GM04504 (cell line): ENCODE data around the gene SBNO1.
"Not testable (repeated sequence)": the region's sequence is repeated elsewhere in the genome, so short reads cannot be mapped to it uniquely, and the experiment has no call there.

ENCODE experiments used
- DNase-seq: peaks from one replicate; pipeline ENCODE4 v3.0.0-alpha.2; 2012; ENCODE audit warnings: low read depth

SBNO1 gene

GRCh38 chr12:123388951-123389559, 24.4 kb upstream of the SBNO1 start:
- DNase-seq = no peak

- DNase-seq = no peak
Observed at GRCh38 chr12:123388177-123388950, 23.7 kb upstream of the SBNO1 start.

- no peak for DNase-seq
Observed at GRCh38 chr12:123387508-123388176, 23.0 kb upstream of the SBNO1 start.

GRCh38 chr12:123385536-123385935, 20.9 kb upstream of the SBNO1 start:
- not testable (repeated sequence) for DNase-seq

GRCh38 chr12:123384994-123385376, 20.3 kb upstream of the SBNO1 start:
- DNase-seq = no peak

- no peak for DNase-seq
Observed at GRCh38 chr12:123384318-123384993, 19.8 kb upstream of the SBNO1 start.

GRCh38 chr12:123382684-123383083, 18.0 kb upstream of the SBNO1 start:
- DNase-seq = no peak

GRCh38 chr12:123379391-123379790, 14.7 kb upstream of the SBNO1 start:
- no peak for DNase-seq

GRCh38 chr12:123372415-123372814, 7.8 kb upstream of the SBNO1 start:
- DNase-seq = not testable (repeated sequence)

GRCh38 chr12:123371667-123372368, 7.2 kb upstream of the SBNO1 start:
- DNase-seq = not testable (repeated sequence)

- no peak for DNase-seq
Observed at GRCh38 chr12:123369229-123369628, 4.6 kb upstream of the SBNO1 start.

- not testable (repeated sequence) for DNase-seq
Observed at GRCh38 chr12:123368431-123368830, 3.8 kb upstream of the SBNO1 start.

GRCh38 chr12:123367511-123367910, 2.9 kb upstream of the SBNO1 start:
- no peak for DNase-seq

GRCh38 chr12:123365025-123365917, 624 bp upstream of the SBNO1 start:
- peak; percentile 98 for DNase-seq

GRCh38 chr12:123363740-123364531, 711 bp downstream of the SBNO1 start:
- DNase-seq = no peak

- DNase-seq = no peak
Observed at GRCh38 chr12:123363390-123363739, 1.3 kb downstream of the SBNO1 start.

- no peak for DNase-seq
Observed at GRCh38 chr12:123358035-123358434, 6.6 kb downstream of the SBNO1 start.

GRCh38 chr12:123356159-123356670, 8.4 kb downstream of the SBNO1 start:
- DNase-seq = no peak

- no peak for DNase-seq
Observed at GRCh38 chr12:123354600-123354999, 10.0 kb downstream of the SBNO1 start.

- DNase-seq = no peak
Observed at GRCh38 chr12:123351349-123351748, 13.3 kb downstream of the SBNO1 start.
